Progenitor cell of endocrine pancreas (in vitro differentiated cells): ENCODE measurements around the gene PGGT1B. TPM values are rescaled to one million over a fixed set of nuclear protein-coding genes. Genes with fewer than 3 reads are reported as not detected.

Experiments used
- DNase-seq: peaks from one replicate; pipeline ENCODE4 v3.0.0; 2021; ENCODE audit warnings: low spot score; ENCODE audit not compliant: unreplicated experiment
- H3K27ac Mint-ChIP-seq: 2 replicates; pipeline ENCODE4 v1.8.0; 2021; ENCODE audit warnings: mild to moderate bottlenecking, moderate library complexity, mixed read lengths
- H3K27me3 Mint-ChIP-seq: 2 replicates; pipeline ENCODE4 v1.8.0; 2021; ENCODE audit warnings: mixed read lengths
- H3K36me3 Mint-ChIP-seq: 2 replicates; pipeline ENCODE4 v1.8.0; 2022; ENCODE audit warnings: mixed read lengths; ENCODE audit not compliant: insufficient read depth
- H3K4me1 Mint-ChIP-seq: 2 replicates; pipeline ENCODE4 v1.8.0; 2021; ENCODE audit warnings: low read depth, mixed read lengths
- H3K4me3 Mint-ChIP-seq: 2 replicates; pipeline ENCODE4 v1.8.0; 2021; ENCODE audit warnings: low read depth, mild to moderate bottlenecking, moderate library complexity, mixed read lengths
- H3K9me3 Mint-ChIP-seq: 2 replicates; pipeline ENCODE4 v1.8.0; 2021; ENCODE audit warnings: low read depth, mixed read lengths
- long read RNA-seq: library from polyadenylated mRNA; unstranded; transcript quantifications from one replicate; pipeline ENCODE4 v2.0.0, GENCODE V29; 2020
- total RNA-seq: library from RNA; stranded (reverse); gene quantifications from 2 replicates; pipeline ENCODE4 v1.2.1, GENCODE V29; 2021
- TF ChIP-seq, protein P1 (sequence below): fragments of 200-600 bp; sonication (generic); IDR thresholded peaks from one replicate; pipeline ENCODE4 v1.5.0; 2021; ENCODE audit warnings: antibody characterized with exemption, mild to moderate bottlenecking; ENCODE audit not compliant: unreplicated experiment

PGGT1B gene
- total RNA-seq, result 43.5 and 43.9 TPM in 2 replicates
- long read RNA-seq, full-length matches to known transcripts, result 56 of 86 reads
- long read RNA-seq, partial matches to known transcripts, result 8 of 86 reads
- long read RNA-seq, other reads (novel, unspliced or antisense), result 22 of 86 reads

DNA sequence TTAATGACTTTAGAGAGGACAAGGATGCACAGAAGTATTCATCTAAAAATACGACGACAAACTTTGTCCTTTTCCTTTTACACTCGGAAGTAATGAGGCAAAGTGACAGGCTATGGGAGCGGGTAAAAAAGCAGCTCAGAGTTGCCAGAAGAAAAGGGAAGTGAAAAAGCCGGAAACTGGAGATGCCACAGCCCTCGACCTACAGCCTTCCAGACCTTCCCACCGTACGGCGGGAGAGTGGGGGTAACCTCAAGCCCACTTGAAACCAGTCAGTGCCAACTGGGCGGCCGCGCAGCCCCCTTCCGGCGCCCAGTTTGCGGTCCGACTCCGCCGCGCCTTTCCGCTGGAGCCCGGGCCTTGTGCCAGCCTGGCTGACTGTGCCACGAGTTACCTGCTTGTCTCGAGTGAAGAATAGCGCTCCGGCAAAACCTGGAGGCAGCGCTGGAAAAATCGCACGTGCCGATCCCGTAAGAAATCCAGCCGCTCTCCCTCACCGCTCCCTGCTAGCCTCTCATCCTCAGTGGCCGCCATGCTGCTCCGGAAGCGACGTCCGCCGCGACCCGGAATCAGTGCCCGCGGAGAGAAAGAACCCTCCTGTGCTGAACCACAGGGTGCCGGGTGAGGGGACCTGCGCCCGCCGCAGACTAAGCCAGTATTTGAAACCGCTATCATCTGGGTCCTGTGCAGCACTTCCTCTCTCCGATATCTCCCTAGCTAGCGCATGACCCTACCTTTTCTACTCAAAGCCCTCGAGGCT is at the start of gene PGGT1B:
Gene PGGT1B (minus strand): TSS at position 557 of the 757 bp plus-strand sequence. CDS start 26 bp downstream, at position 531.
- Mint-ChIP-seq H3K4me1 (peaks cover 12% of the 10 kb centered on the region), H3K27ac (peak within 1 kb of the TSS; percentile 93), H3K36me3 (peaks cover 2% of the 10 kb centered on the region), H3K4me3 (peak within 1 kb of the TSS; percentile 81), H3K9me3 (no peaks in the 10 kb centered on the region), H3K27me3 (no peaks in the 10 kb centered on the region)
- TF ChIP-seq, protein P1, sequence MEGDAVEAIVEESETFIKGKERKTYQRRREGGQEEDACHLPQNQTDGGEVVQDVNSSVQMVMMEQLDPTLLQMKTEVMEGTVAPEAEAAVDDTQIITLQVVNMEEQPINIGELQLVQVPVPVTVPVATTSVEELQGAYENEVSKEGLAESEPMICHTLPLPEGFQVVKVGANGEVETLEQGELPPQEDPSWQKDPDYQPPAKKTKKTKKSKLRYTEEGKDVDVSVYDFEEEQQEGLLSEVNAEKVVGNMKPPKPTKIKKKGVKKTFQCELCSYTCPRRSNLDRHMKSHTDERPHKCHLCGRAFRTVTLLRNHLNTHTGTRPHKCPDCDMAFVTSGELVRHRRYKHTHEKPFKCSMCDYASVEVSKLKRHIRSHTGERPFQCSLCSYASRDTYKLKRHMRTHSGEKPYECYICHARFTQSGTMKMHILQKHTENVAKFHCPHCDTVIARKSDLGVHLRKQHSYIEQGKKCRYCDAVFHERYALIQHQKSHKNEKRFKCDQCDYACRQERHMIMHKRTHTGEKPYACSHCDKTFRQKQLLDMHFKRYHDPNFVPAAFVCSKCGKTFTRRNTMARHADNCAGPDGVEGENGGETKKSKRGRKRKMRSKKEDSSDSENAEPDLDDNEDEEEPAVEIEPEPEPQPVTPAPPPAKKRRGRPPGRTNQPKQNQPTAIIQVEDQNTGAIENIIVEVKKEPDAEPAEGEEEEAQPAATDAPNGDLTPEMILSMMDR, result no peak
- DNase-seq, result peak; percentile 48

DNA sequence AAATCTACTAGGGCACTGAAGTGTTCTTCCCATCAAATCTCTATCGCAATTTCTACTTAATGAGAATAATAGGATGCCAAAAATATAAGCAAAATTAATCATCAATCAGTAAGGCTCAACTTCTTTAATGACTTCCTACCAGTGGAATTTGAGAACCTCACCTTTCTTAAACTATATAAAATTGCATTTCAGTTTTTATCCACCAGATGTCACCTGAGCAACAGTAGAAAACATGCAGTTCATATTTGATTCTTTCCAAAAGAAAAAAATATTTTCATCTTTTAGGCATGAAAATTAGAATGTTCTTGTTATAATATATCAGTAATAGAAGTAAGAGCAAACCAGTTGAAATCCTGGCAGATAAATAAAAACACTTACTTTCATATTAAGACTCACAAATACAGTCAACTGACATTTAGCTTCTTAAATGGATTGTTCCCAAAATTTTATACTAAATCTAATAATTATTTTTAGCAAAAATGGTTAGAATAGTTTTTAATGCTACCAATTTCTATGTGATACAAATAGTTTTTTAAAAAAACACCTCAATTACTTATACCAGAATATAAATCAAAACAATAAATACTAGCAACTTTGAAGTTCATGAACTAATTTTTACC is 47.2 kb upstream of the PGGT1B start:
- TF ChIP-seq, protein P1, result peak; percentile 78
- H3K9me3 Mint-ChIP-seq, result no peaks in the 10 kb centered on the region
- H3K4me3 Mint-ChIP-seq, result no peak overlapping the region
- H3K4me1 Mint-ChIP-seq, result no peaks in the 10 kb centered on the region
- no peak overlapping the region for H3K27ac Mint-ChIP-seq
- H3K27me3 Mint-ChIP-seq, result peaks cover 8% of the 10 kb centered on the region
- DNase-seq, result no peak
- H3K36me3 Mint-ChIP-seq, result no peaks in the 10 kb centered on the region

DNA sequence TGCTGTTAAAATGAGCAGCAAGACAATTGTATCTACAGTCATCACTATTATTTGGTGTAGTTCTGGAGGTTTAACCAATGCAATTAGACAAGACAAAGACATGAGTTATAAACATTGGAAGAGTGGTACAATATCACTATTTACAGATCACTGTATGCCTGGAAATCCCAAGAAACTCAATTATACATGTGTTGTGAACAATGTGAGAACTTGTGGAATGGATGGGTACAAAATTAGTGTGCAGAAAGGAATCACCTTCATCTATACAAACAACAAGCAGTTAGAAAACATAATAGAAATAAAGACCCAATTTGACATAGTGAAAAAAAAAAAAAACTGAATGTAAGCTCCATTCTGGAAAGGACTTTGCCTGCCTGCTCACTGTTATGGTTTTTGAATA is 46.1 kb upstream of the PGGT1B start:
- peaks cover 9% of the 10 kb centered on the region for H3K27me3 Mint-ChIP-seq
- H3K4me1 Mint-ChIP-seq, result no peaks in the 10 kb centered on the region
- no peak overlapping the region for H3K4me3 Mint-ChIP-seq
- DNase-seq, result no peak
- no peaks in the 10 kb centered on the region for H3K9me3 Mint-ChIP-seq
- no peaks in the 10 kb centered on the region for H3K36me3 Mint-ChIP-seq
- TF ChIP-seq, protein P1, result no peak
- no peak overlapping the region for H3K27ac Mint-ChIP-seq

DNA sequence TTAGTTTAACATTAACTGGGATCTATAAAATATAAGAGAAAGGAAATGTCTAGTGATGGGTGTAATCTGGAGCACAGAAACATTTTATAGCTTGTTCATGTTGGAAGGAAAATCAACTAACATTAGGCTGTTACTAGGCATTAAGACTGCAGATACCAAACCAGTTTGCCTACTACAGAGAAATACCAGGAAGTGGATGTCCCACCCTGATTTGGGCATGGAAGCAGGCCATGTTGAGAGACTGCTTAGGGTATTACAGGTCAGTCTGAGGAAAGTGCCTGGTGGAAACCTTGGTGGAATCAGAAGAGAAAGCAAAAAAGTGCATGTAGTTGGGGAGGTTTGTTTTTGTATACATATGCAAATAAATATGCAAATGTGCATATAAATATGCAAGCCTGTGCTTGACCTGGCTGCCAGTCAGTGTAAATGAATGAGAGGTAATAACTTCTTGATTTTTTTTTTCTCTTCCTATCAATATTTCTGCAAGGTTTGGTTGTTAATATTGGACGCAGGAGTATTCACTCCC is 43.4 kb upstream of the PGGT1B start:
- Mint-ChIP-seq H3K27ac (no peak overlapping the region), H3K9me3 (no peaks in the 10 kb centered on the region), H3K27me3 (peaks cover 9% of the 10 kb centered on the region), H3K4me3 (no peak overlapping the region), H3K4me1 (no peaks in the 10 kb centered on the region), H3K36me3 (no peaks in the 10 kb centered on the region)
- DNase-seq, result no peak
- TF ChIP-seq, protein P1, result no peak

DNA sequence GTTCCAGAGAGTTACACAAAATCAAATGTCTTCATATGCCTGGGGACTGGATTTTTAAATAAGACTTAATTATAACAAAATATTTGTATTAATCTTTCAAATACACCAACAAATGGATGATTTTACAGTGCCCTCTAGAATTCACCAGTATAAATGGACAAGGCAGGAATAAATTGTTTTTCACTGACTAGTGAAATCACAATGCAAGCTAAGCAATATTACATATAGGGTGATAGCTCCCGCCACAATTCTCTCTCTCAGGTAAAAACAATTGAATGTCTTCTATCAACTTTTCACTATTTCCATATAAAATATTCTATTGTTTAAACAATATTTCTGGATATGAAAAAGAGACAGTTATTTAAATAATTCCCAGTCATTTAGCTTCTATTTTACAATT is 41.8 kb upstream of the PGGT1B start:
- Mint-ChIP-seq H3K4me3 (no peak overlapping the region), H3K27me3 (peaks cover 9% of the 10 kb centered on the region), H3K36me3 (no peaks in the 10 kb centered on the region), H3K4me1 (no peaks in the 10 kb centered on the region), H3K27ac (no peak overlapping the region), H3K9me3 (no peaks in the 10 kb centered on the region)
- TF ChIP-seq, protein P1, result no peak
- no peak for DNase-seq
